B cell (primary cell): ENCODE measurements around the gene DPP10. TPM values are rescaled to one million over a fixed set of nuclear protein-coding genes. Genes with fewer than 3 reads are reported as not detected.

Source experiments
- ATAC-seq: fragments of 200-7000 bp; cut with Tn5 transposase; one replicate; pipeline ENCODE4 v1.10.0; 2021; ENCODE audit warnings: low read depth, mild to moderate bottlenecking, moderate number of reproducible peaks, moderate library complexity
- CTCF ChIA-PET: fragments of 350-600 bp; sonication (Branson Sonifier 250); formaldehyde crosslinking; loops from one replicate; lab custom pipeline; 2021; ENCODE audit warnings: antibody characterized with exemption, inconsistent platforms; lab: Charles Lee
- POLR2A ChIA-PET: fragments of 350-600 bp; sonication (Branson Sonifier 250); formaldehyde crosslinking; loops from one replicate; lab custom pipeline; 2021; ENCODE audit warnings: antibody characterized with exemption; lab: Charles Lee
- DNase-seq: peaks from one replicate; pipeline ENCODE4 v3.0.0; 2013
- H2AFZ ChIP-seq: 2 replicates; pipeline ENCODE4 v1.6.1; 2012; ENCODE audit warnings: mild to moderate bottlenecking, low read depth, low read length; ENCODE audit not compliant: insufficient read depth, poor library complexity, severe bottlenecking
- H3K27ac ChIP-seq, 2 donors: 1 replicate in 1 of 2; 2 replicates in 1 of 2; pipeline ENCODE4 v1.5.1; 2012 to 2013; ENCODE audit warnings: low read length in 2 of 2, mild to moderate bottlenecking in 2 of 2, moderate library complexity in 1 of 2
- H3K27me3 ChIP-seq, 4 experiments: fragments of 200-600 bp in 1 of 4; sonication (generic) in 1 of 4; replicated peaks in 1 of 4; 1 replicate in 2 of 4; 2 replicates in 2 of 4; pipeline versions ENCODE4 v1.6.1 to v1.7.0; 2013 to 2016; ENCODE audit warnings: low read length in 3 of 4, mild to moderate bottlenecking in 2 of 4, mixed read lengths in 1 of 4, moderate library complexity in 1 of 4; ENCODE audit not compliant: insufficient read depth in 4 of 4, control insufficient read depth in 3 of 4; ENCODE audit errors: control extremely low read depth in 1 of 4
- H3K36me3 ChIP-seq, 2 experiments: replicated peaks in 1 of 2; 1 replicate in 1 of 2; 2 replicates in 1 of 2; pipeline versions ENCODE4 v1.6.1 to v1.7.1; 2013; ENCODE audit warnings: low read length in 1 of 2; ENCODE audit not compliant: insufficient read depth in 2 of 2, control insufficient read depth in 1 of 2; ENCODE audit errors: control extremely low read depth in 1 of 2, extremely low read depth in 1 of 2
- H3K4me1 ChIP-seq, 2 donors: fragments of 200-600 bp in 1 of 2; sonication (generic) in 1 of 2; 1 replicate in 1 of 2; 2 replicates in 1 of 2; pipeline versions ENCODE4 v1.5.1 to v1.6.1; 2013 to 2017; ENCODE audit warnings: low read length in 2 of 2; ENCODE audit not compliant: control insufficient read depth in 2 of 2, insufficient read depth in 2 of 2
- H3K4me2 ChIP-seq: replicated peaks from 2 replicates; pipeline ENCODE3; 2012; ENCODE audit warnings: mild to moderate bottlenecking, low read depth, low read length; ENCODE audit not compliant: poor library complexity, severe bottlenecking
- H3K4me3 ChIP-seq, 5 experiments: fragments of 200-600 bp in 1 of 5; sonication (generic) in 1 of 5; 1 replicate in 3 of 5; 2 replicates in 2 of 5; pipeline versions ENCODE4 v1.5.1 to v1.7.0; 2011 to 2016; ENCODE audit warnings: low read length in 4 of 5, mild to moderate bottlenecking in 4 of 5, low read depth in 2 of 5, control low read depth in 1 of 5, moderate library complexity in 1 of 5; ENCODE audit not compliant: insufficient read depth in 1 of 5; ENCODE audit errors: control extremely low read depth in 1 of 5, extremely low read depth in 1 of 5
- H3K79me2 ChIP-seq: fragments of 200-600 bp; sonication (generic); one replicate; pipeline ENCODE4 v1.6.0; 2016; ENCODE audit warnings: low read length; ENCODE audit not compliant: control insufficient read depth, insufficient read depth
- H3K9ac ChIP-seq: fragments of 200-600 bp; sonication (generic); 2 replicates; pipeline ENCODE4 v1.6.1; 2017; ENCODE audit warnings: mild to moderate bottlenecking, low read length, moderate library complexity
- H3K9me3 ChIP-seq, 3 donors: one replicate each; pipeline versions ENCODE4 v1.6.1 to v1.7.1; 2013; ENCODE audit warnings: low read length in 2 of 3; ENCODE audit not compliant: control insufficient read depth in 2 of 3, insufficient read depth in 1 of 3; ENCODE audit errors: control extremely low read depth in 1 of 3
- H4K20me1 ChIP-seq: 2 replicates; pipeline ENCODE4 v1.6.0; 2012; ENCODE audit warnings: mild to moderate bottlenecking, low read length; ENCODE audit not compliant: insufficient read depth, control insufficient read depth, poor library complexity, severe bottlenecking
- H3K27ac Mint-ChIP-seq: one replicate; pipeline ENCODE4 v1.8.0; 2021; ENCODE audit warnings: mixed read lengths
- H3K27me3 Mint-ChIP-seq: one replicate; pipeline ENCODE4 v1.8.0; 2021; ENCODE audit warnings: mixed read lengths
- H3K4me1 Mint-ChIP-seq: one replicate; pipeline ENCODE4 v1.8.0; 2021; ENCODE audit warnings: mixed read lengths
- H3K4me3 Mint-ChIP-seq: one replicate; pipeline ENCODE4 v1.8.0; 2021; ENCODE audit warnings: mixed read lengths
- H3K9me3 Mint-ChIP-seq: one replicate; pipeline ENCODE4 v1.8.0; 2022; ENCODE audit warnings: mixed read lengths; ENCODE audit not compliant: insufficient read depth
- EZH2 ChIP-seq: IDR thresholded peaks from 2 replicates; pipeline ENCODE4 v1.6.1; 2012; ENCODE audit warnings: borderline replicate concordance, low read depth, mild to moderate bottlenecking, moderate library complexity, low read length; ENCODE audit not compliant: insufficient read depth, poor library complexity, severe bottlenecking
- WGBS: methylation state at CpG from one replicate; pipeline ENCODE4 v1.1.5; 2013; ENCODE audit warnings: missing lambda C conversion rate; ENCODE audit not compliant: insufficient coverage; 5-methylcytosine and 5-hydroxymethylcytosine counted together
- intact Hi-C: fragments of 100-400 bp; cut with micrococcal nuclease; formaldehyde crosslinking; loops from one replicate; pipeline ENCODE4 v1.10.0; 2022
- polyA plus RNA-seq: library from polyadenylated mRNA; depleted of rRNA; stranded (reverse); fragments of >200 nt; gene quantifications from 2 replicates; pipeline ENCODE4 v1.2.3, GENCODE V29; 2012
- total RNA-seq, 2 donors: library from RNA; stranded (reverse); fragments of 120-200 nt in 1 of 2; gene quantifications; 1 replicate in 1 of 2; 2 replicates in 1 of 2; pipeline versions ENCODE4 v1.2.3 to v1.2.4, GENCODE V29; 2013 to 2022
- TF ChIP-seq, protein P1 (sequence below): fragments of 200-600 bp; IDR thresholded peaks from one replicate; pipeline ENCODE4 v1.8.0; 2022; ENCODE audit warnings: antibody characterized with exemption, mild to moderate bottlenecking

The DPP10 gene
- total and polyA plus RNA-seq, 2 donors (not counting 1 experiment from before 2014, with no cell fraction given), result not detected

DNA sequence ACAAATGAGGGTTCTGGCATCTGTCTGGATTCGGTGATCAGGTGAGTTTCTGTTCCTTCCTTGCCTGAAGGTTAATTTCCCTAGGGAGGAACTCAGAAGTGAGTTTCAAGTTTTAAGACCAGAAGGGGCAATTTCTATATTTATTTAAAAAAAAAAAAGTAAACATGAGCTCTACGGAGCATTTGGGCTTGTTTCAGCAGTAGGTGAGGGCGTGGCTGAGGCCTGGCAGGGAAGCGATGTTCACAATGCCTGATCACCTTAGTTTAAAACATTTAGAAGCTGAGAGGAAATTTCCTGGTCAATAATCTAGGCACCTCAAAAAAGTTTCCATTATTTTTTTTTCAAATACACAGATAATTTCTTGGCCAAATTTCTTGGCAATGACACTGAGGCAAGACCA lies 629.1 kb downstream of the DPP10 start:
- CTCF ChIA-PET, result no interaction called here
- no peak overlapping the region for H2AFZ ChIP-seq
- Mint-ChIP-seq H3K27me3 (no peaks in the 10 kb centered on the region), H3K9me3 (peaks cover 3% of the 10 kb centered on the region), H3K4me1 (no peaks in the 10 kb centered on the region), H3K4me3 (no peak overlapping the region), H3K27ac (no peak overlapping the region)
- H3K27ac ChIP-seq, result no peak overlapping the region
- H3K4me3 ChIP-seq, result no peak overlapping the region
- no peaks in the 10 kb centered on the region for H3K36me3 ChIP-seq
- no peaks in the 10 kb centered on the region for H3K9me3 ChIP-seq
- ATAC-seq (no peak), DNase-seq (no peak)
- no peak overlapping the region for H3K4me2 ChIP-seq
- no peaks in the 10 kb centered on the region for H3K79me2 ChIP-seq
- POLR2A ChIA-PET, result no interaction called here
- TF ChIP-seq EZH2, result no peak
- TF ChIP-seq, protein P1, sequence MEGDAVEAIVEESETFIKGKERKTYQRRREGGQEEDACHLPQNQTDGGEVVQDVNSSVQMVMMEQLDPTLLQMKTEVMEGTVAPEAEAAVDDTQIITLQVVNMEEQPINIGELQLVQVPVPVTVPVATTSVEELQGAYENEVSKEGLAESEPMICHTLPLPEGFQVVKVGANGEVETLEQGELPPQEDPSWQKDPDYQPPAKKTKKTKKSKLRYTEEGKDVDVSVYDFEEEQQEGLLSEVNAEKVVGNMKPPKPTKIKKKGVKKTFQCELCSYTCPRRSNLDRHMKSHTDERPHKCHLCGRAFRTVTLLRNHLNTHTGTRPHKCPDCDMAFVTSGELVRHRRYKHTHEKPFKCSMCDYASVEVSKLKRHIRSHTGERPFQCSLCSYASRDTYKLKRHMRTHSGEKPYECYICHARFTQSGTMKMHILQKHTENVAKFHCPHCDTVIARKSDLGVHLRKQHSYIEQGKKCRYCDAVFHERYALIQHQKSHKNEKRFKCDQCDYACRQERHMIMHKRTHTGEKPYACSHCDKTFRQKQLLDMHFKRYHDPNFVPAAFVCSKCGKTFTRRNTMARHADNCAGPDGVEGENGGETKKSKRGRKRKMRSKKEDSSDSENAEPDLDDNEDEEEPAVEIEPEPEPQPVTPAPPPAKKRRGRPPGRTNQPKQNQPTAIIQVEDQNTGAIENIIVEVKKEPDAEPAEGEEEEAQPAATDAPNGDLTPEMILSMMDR, result no peak
- H3K27me3 ChIP-seq, result no peaks in the 10 kb centered on the region
- no peaks in the 10 kb centered on the region for H4K20me1 ChIP-seq
- WGBS, result 65% methylated on average over 2 of the region's 4 CpGs
- no peak overlapping the region for H3K9ac ChIP-seq
- H3K4me1 ChIP-seq, result no peaks in the 10 kb centered on the region
- intact Hi-C loops, result no loop called here

- no peak overlapping the region for H3K4me3 Mint-ChIP-seq
- Histone ChIP-seq H3K27ac (no peak overlapping the region), H3K4me2 (no peak overlapping the region), H3K79me2 (no peaks in the 10 kb centered on the region), H3K27me3 (no peaks in the 10 kb centered on the region), H3K4me1 (no peaks in the 10 kb centered on the region), H3K9ac (no peak overlapping the region), H3K9me3 (peaks cover 0 to 2% (median 0%) of the 10 kb centered on the region in 3 donors), H3K4me3 (no peak overlapping the region), H2AFZ (no peak overlapping the region), H3K36me3 (no peaks in the 10 kb centered on the region), H4K20me1 (no peaks in the 10 kb centered on the region)
- H3K9me3 Mint-ChIP-seq, result no peaks in the 10 kb centered on the region
- H3K4me1 Mint-ChIP-seq, result no peaks in the 10 kb centered on the region
- no peak overlapping the region for H3K27ac Mint-ChIP-seq
- intact Hi-C loops, result no loop called here
- H3K27me3 Mint-ChIP-seq, result no peaks in the 10 kb centered on the region
- no peak for ATAC-seq
- WGBS, result no CpG with 5 or more reads among the region's 2 CpGs
- ChIA-PET POLR2A (no interaction called here), CTCF (no interaction called here)
- no peak for DNase-seq
- TF ChIP-seq, protein P1, result no peak
- no peak for TF ChIP-seq EZH2
Observed at GRCh38 chr2:115075800-115076199, 633.4 kb downstream of the DPP10 start.
